Large intestine (tissue), 3 donors: ENCODE results near the gene RANBP1. TPM values are rescaled to one million over a fixed set of nuclear protein-coding genes. Genes with fewer than 3 reads are reported as not detected.

ENCODE experiments used
- DNase-seq, 2 donors: peaks; one replicate each; pipeline versions ENCODE4 v3.0.0 to v3.0.0-alpha.2; 2013
- H3K27ac ChIP-seq: one replicate; pipeline ENCODE4 v1.5.1; 2013; ENCODE audit warnings: low read length
- H3K27me3 ChIP-seq: 2 replicates; pipeline ENCODE4 v1.6.1; 2013; ENCODE audit warnings: low read length; ENCODE audit not compliant: control insufficient read depth, insufficient read depth
- H3K36me3 ChIP-seq: 2 replicates; pipeline ENCODE4 v1.6.1; 2013; ENCODE audit warnings: low read length; ENCODE audit not compliant: control insufficient read depth, insufficient read depth
- H3K4me1 ChIP-seq: one replicate; pipeline ENCODE4 v1.6.1; 2013; ENCODE audit warnings: low read length; ENCODE audit not compliant: control insufficient read depth, insufficient read depth
- H3K4me3 ChIP-seq: one replicate; pipeline ENCODE4 v1.5.1; 2013; ENCODE audit warnings: low read length
- H3K9me3 ChIP-seq: one replicate; pipeline ENCODE4 v1.6.1; 2013; ENCODE audit warnings: mild to moderate bottlenecking, low read depth, low read length, moderate library complexity; ENCODE audit not compliant: control insufficient read depth
- WGBS: methylation state at CpG from one replicate; pipeline ENCODE4 v1.1.5; 2013; ENCODE audit warnings: low lambda C conversion rate; ENCODE audit not compliant: insufficient coverage; 5-methylcytosine and 5-hydroxymethylcytosine counted together
- polyA plus RNA-seq: library from polyadenylated mRNA; unstranded; fragments of 120-200 nt; gene quantifications from one replicate; pipeline ENCODE4 v1.2.1, GENCODE V29; 2013

Gene RANBP1
- polyA plus RNA-seq, 1 donor: 136 TPM

DNA sequence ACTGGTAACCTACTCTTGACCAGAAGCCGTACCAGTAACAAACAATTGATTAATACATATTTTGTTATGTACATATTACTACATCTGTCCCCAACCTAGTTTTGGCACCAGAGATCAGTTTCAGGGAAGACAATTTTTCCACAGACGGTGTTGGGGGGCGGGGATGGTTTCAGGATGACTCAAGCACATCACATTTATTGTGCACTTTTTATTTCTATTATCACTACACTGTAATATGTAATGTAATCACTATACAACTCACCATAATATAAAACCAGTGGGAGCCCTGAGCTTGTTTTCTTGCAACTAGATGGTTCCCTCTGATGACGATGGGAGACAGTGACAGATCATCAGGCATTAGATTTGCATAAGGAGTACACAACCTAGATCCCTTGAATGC, 20.4 kb upstream of the RANBP1 start:
- no peak overlapping the region for H3K4me3 ChIP-seq
- no peak for DNase-seq
- H3K27me3 ChIP-seq: no peaks in the 10 kb centered on the region
- WGBS: no CpG with 5 or more reads among the region's 4 CpGs
- H3K36me3 ChIP-seq: peaks cover 87% of the 10 kb centered on the region
- H3K9me3 ChIP-seq: peaks cover 2% of the 10 kb centered on the region
- H3K27ac ChIP-seq: no peak overlapping the region
- no peaks in the 10 kb centered on the region for H3K4me1 ChIP-seq

GRCh38 chr22:20096574-20097420, 19.1 kb upstream of the RANBP1 start:
- peaks cover 2% of the 10 kb centered on the region for H3K9me3 ChIP-seq
- peaks cover 83% of the 10 kb centered on the region for H3K36me3 ChIP-seq
- H3K4me1 ChIP-seq: no peaks in the 10 kb centered on the region
- no CpG with 5 or more reads among the region's 2 CpGs for WGBS
- no peak for DNase-seq
- H3K27ac ChIP-seq: no peak overlapping the region
- no peak overlapping the region for H3K4me3 ChIP-seq
- no peaks in the 10 kb centered on the region for H3K27me3 ChIP-seq

GRCh38 chr22:20099099-20099711, 16.7 kb upstream of the RANBP1 start:
- WGBS: no CpG with 5 or more reads among the region's 6 CpGs
- Histone ChIP-seq H3K36me3 (peaks cover 76% of the 10 kb centered on the region), H3K27me3 (no peaks in the 10 kb centered on the region)

DNA sequence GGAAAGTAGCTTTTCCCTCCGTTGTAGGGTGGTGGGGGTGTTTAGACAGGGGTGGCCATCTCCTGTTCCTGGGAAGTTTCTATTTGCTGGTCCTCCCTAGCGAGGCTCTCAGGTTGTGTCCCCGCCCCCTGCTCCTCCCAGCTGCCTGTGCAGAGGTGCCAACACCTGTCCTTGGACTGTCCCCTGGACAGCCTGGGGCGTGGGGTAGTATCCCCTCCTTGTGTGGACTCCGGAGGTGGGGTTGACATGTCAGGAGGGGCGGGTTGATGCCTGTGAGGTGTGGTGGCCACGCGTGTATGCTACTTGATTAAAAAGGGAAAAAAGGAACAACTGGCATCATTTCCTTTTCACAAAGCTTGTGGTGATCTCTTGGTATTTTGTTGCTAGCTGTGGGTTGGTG, 14.3 kb upstream of the RANBP1 start:
- no CpG with 5 or more reads among the region's 8 CpGs for WGBS
- Histone ChIP-seq H3K27ac (no peak overlapping the region), H3K4me1 (no peaks in the 10 kb centered on the region), H3K36me3 (peaks cover 76% of the 10 kb centered on the region), H3K27me3 (no peaks in the 10 kb centered on the region), H3K4me3 (no peak overlapping the region), H3K9me3 (no peaks in the 10 kb centered on the region)
- no peak for DNase-seq

More at GRCh38 chr22:20099099-20099711, 16.7 kb upstream of the RANBP1 start:
- Histone ChIP-seq H3K27ac (no peak overlapping the region), H3K9me3 (peaks cover 2% of the 10 kb centered on the region), H3K4me3 (no peak overlapping the region), H3K4me1 (no peaks in the 10 kb centered on the region)
- no peak for DNase-seq

DNA sequence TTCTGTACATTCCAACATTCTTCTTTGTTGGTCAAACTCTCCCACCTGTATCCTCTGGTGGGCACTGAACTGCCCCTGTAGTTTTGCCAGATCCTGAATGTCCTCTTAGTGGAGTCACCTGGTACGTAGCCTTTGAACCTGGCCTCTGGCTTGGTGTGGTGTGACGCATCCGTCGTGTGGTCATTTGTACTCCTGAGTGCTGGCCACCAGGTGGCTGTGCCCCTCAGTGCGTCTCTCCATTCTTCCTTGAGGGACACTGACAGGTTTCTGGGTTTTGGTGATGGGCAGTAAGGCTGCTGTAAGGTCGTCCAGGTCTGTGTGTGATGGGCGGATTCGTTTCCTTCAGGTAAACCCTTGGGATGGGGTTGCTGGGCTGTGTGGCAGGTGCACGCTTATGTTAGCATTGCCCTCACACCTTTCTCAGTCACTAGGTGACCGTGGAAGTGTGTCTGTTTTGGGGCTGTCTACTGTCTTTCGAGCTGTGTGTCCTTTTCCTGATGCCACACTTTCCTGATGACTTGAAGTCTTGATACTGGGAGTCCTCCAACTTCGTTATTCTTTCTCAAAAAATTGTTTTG, 13.6 kb upstream of the RANBP1 start:
- peaks cover 79% of the 10 kb centered on the region for H3K36me3 ChIP-seq
- WGBS: no CpG with 5 or more reads among the region's 12 CpGs
- H3K4me1 ChIP-seq: no peaks in the 10 kb centered on the region
- no peak overlapping the region for H3K27ac ChIP-seq
- H3K27me3 ChIP-seq: no peaks in the 10 kb centered on the region
- no peaks in the 10 kb centered on the region for H3K9me3 ChIP-seq
- no peak for DNase-seq
- no peak overlapping the region for H3K4me3 ChIP-seq

DNA sequence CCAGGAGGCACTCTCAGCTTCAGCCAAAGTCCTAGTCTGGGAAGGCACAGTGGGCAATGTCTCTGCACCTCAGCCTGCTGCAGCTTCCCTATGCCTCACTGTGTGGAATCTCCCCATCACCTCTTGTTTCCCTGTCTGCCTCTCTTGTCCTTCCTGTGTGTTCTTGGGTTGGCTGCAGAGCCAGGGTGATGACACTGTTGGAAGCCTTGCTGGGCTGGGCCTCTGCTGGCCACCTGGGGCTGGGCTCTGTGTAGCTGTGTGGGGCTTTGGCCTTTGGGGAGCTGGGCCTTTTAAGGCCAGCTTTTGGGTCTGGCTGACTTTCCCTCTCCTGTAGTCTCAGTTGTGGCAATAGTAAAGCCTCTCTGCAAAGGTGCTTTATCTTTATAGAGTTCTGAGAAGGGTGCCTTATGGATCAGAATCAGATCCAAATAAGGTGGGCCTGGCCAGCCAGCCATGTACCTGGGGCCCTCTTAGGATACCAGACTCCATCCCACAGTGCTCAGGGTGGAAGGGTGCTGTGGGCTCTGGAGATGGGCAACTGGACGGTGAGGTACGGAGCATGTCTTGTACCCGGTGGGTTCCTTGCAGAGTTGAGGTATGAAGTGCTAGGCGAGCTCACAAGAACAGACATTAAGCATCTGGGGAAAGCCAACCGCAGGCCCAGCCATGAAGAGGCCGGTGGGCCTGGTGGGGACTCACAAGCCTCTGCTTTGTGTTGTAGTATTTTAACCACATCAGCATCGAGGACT, 10.3 kb upstream of the RANBP1 start:
- DNase-seq: no peak
- no CpG with 5 or more reads among the region's 7 CpGs for WGBS
- H3K4me3 ChIP-seq: no peak overlapping the region
- H3K4me1 ChIP-seq: no peaks in the 10 kb centered on the region
- peaks cover 3% of the 10 kb centered on the region for H3K9me3 ChIP-seq
- H3K27me3 ChIP-seq: no peaks in the 10 kb centered on the region
- H3K36me3 ChIP-seq: peaks cover 86% of the 10 kb centered on the region
- H3K27ac ChIP-seq: no peak overlapping the region

GRCh38 chr22:20106205-20106848, 9.6 kb upstream of the RANBP1 start:
- DNase-seq: no peak
- H3K9me3 ChIP-seq: peaks cover 3% of the 10 kb centered on the region
- peaks cover 87% of the 10 kb centered on the region for H3K36me3 ChIP-seq
- H3K27ac ChIP-seq: no peak overlapping the region
- H3K27me3 ChIP-seq: no peaks in the 10 kb centered on the region
- H3K4me1 ChIP-seq: no peaks in the 10 kb centered on the region
- WGBS: no CpG with 5 or more reads among the region's 20 CpGs
- no peak overlapping the region for H3K4me3 ChIP-seq

DNA sequence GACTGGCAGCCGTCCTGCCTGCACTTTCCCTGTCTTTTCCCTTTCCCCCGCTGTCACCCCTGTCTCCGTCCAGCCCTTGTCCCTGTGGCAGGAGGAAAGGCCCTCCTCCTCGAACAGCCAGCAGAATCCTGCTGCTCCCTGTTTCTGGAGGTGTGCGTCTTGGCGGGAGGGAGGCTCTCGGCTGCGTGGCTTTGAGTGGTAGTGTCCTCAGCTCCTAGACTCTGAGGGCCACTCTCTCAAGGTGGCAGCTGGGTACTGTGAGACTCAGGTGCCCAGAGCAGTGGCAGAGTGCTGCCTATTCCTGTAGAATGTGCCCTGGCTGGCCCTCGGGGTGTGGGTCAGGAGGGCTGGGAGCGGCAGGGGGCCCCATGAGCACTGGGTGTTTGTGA, 9.1 kb upstream of the RANBP1 start:
- Histone ChIP-seq H3K36me3 (peaks cover 88% of the 10 kb centered on the region), H3K4me1 (no peaks in the 10 kb centered on the region), H3K27ac (no peak overlapping the region), H3K4me3 (no peak overlapping the region), H3K27me3 (no peaks in the 10 kb centered on the region), H3K9me3 (peaks cover 3% of the 10 kb centered on the region)
- no peak for DNase-seq
- WGBS: no CpG with 5 or more reads among the region's 10 CpGs

- Histone ChIP-seq H3K9me3 (peaks cover 3% of the 10 kb centered on the region), H3K27ac (no peak overlapping the region), H3K4me3 (no peak overlapping the region), H3K4me1 (no peaks in the 10 kb centered on the region), H3K36me3 (peaks cover 90% of the 10 kb centered on the region), H3K27me3 (no peaks in the 10 kb centered on the region)
- no peak for DNase-seq
- WGBS: no CpG with 5 or more reads among the region's 7 CpGs
These were observed 8.4 kb upstream of the RANBP1 start for GRCh38 chr22:20107471-20107901.
